Stimulated activated CD8-positive, alpha-beta memory T cell treated with anti-CD3 and anti-CD28 coated beads, Interleukin-4, amount 100 ng/mL, for 48 hours (primary cell): Measurements from ENCODE around the gene NLGN3.
"Not testable (repeated sequence)": the region's sequence is repeated elsewhere in the genome, so short reads cannot be mapped to it uniquely, and the experiment has no call there.

Experiments
- DNase-seq: peaks from one replicate; pipeline ENCODE4 v3.0.0-alpha.2; 2020

The NLGN3 gene

GRCh38 chrX:71173440-71173839 lies 28.8 kb downstream of the NLGN3 start:
- DNase-seq: no peak

GRCh38 chrX:71174795-71175194 lies 30.2 kb downstream of the NLGN3 start:
- no peak for DNase-seq

- no peak for DNase-seq
These were observed 30.9 kb downstream of the NLGN3 start for GRCh38 chrX:71175531-71175930.

- DNase-seq: no peak
These were observed 32.7 kb downstream of the NLGN3 start for GRCh38 chrX:71177327-71177726.

GRCh38 chrX:71178908-71179307 lies 34.3 kb downstream of the NLGN3 start:
- DNase-seq: peak; percentile 47

GRCh38 chrX:71180579-71181265 lies 36.1 kb downstream of the NLGN3 start:
- not testable (repeated sequence) for DNase-seq

GRCh38 chrX:71181558-71181909 lies 36.9 kb downstream of the NLGN3 start:
- DNase-seq: peak; percentile 64

GRCh38 chrX:71181910-71182799 lies 37.5 kb downstream of the NLGN3 start:
- peak; percentile 82 for DNase-seq

GRCh38 chrX:71182871-71183270 lies 38.2 kb downstream of the NLGN3 start:
- no peak for DNase-seq

GRCh38 chrX:71183341-71183740 lies 38.7 kb downstream of the NLGN3 start:
- no peak for DNase-seq

GRCh38 chrX:71184092-71184491 lies 39.5 kb downstream of the NLGN3 start:
- no peak for DNase-seq

GRCh38 chrX:71184803-71185495 lies 40.3 kb downstream of the NLGN3 start:
- no peak for DNase-seq

- no peak for DNase-seq
These were observed 46.6 kb downstream of the NLGN3 start for GRCh38 chrX:71191248-71191647.

- DNase-seq: no peak
These were observed 51.5 kb downstream of the NLGN3 start for GRCh38 chrX:71195964-71196649.

GRCh38 chrX:71198066-71198465 lies 53.4 kb downstream of the NLGN3 start:
- DNase-seq: no peak

- DNase-seq: no peak
These were observed 54.8 kb downstream of the NLGN3 start for GRCh38 chrX:71199252-71200008.

- no peak for DNase-seq
These were observed 66.2 kb downstream of the NLGN3 start for GRCh38 chrX:71210816-71211215.

- DNase-seq: no peak
These were observed 67.9 kb downstream of the NLGN3 start for GRCh38 chrX:71212536-71212935.

GRCh38 chrX:71214152-71214551 lies 69.5 kb downstream of the NLGN3 start:
- no peak for DNase-seq

- no peak for DNase-seq
These were observed 70.1 kb downstream of the NLGN3 start for GRCh38 chrX:71214604-71215337.

GRCh38 chrX:71215338-71215912 lies 70.8 kb downstream of the NLGN3 start:
- no peak for DNase-seq
